HG03060 (cell line): ENCODE data around the gene TWIST2.

Source experiments
- ATAC-seq: cut with Tn5 transposase; IDR thresholded peaks from one replicate; pipeline ENCODE4 v1.9.1; 2021; ENCODE audit warnings: low read depth, moderate number of reproducible peaks; ENCODE audit not compliant: unreplicated experiment

The TWIST2 gene

GRCh38 chr2:238855891-238856580, 8.2 kb downstream of the TWIST2 start:
- ATAC-seq: no peak

GRCh38 chr2:238856713-238857567, 9.1 kb downstream of the TWIST2 start:
- no peak for ATAC-seq

GRCh38 chr2:238857959-238858358, 10.1 kb downstream of the TWIST2 start:
- ATAC-seq: no peak

DNA sequence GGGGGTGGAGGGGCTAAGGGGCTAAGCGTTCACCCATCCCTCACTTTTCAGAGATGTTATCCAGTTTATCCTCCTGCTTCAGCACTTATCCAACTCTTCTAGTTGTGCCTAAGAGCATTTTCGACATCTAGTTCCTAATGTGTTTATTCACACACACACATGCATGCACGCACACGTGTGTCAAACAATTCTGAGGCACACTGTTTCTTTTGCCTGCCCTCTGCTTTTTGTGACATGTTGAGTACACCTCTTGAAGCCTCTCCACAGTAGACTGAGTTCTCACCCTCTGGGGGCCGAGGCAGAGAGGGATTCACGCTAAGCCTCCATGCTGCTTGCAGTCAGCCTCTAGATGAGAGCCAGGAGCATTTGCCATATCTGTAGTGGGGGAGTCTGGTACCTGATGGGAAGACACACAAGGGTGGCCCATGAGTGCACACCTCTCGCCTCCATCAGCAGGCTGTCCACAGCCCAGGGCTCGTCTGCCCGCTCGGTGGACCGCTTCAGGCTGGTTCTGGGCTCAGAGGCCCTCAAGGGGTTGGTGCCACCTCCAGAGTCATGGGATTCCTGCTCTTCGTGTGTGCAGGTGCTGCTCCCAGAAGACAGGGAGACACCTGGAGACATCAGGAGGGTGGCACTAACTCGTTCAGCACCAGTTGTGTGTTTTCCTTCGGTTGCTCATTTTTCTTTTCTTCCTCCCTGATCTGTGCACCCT, 11.9 kb downstream of the TWIST2 start:
- ATAC-seq: no peak

DNA sequence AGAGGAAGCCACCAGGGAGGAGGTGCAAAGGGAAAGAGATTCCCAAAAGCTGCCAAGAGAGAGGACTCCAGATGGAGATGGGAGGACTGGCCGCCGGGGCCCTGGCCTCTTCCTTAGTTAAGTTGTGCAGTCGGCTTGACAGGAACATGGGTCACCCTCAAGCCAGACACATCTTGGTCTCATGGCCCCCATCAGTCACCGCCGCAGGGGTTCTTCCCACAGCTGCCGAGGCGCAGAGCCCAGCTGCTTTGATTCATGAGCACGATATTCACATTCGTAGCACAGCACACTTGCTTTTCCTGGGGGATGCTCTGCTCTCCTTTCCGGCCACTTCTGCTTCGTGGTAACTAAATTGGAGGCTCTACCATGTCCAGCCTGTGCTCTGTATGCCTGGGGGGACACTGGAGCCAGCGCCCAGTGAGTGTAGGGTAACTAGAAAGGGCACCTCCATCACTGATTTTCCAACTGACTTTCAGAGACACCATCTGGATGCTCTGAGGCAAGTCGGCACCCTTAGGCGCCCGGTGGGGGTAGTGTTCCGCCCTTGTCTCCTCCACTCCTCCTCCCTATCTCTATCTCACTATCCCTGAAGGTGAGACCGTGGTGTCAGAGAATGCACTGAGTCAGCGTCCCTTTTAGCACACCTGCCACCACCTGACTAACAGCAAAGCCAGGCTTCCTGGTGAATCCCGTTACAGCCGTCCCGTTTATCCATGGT, 13.3 kb downstream of the TWIST2 start:
- ATAC-seq: no peak

- no peak for ATAC-seq
Observed at GRCh38 chr2:238861766-238862315, 14.0 kb downstream of the TWIST2 start.

DNA sequence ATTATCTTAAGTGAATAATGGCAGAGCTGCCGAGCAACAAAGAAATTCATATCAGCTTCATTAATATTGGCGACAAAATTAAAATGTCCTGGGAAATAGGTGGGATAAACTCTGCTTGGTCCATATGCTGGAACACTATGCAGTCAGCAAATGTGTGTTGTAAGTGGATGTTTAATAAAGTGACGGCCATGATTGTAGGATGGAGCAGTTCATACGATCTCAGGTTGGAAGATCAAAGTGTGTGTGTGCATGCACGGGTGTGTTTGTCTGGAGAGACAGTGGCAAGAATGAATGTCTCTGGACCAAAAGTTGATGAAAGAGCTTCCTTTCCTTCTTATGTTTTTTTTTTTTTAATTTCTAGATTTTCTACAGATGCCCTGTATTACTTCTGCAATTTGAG, 14.8 kb downstream of the TWIST2 start:
- ATAC-seq: no peak

GRCh38 chr2:238863231-238863630, 15.3 kb downstream of the TWIST2 start:
- no peak for ATAC-seq

DNA sequence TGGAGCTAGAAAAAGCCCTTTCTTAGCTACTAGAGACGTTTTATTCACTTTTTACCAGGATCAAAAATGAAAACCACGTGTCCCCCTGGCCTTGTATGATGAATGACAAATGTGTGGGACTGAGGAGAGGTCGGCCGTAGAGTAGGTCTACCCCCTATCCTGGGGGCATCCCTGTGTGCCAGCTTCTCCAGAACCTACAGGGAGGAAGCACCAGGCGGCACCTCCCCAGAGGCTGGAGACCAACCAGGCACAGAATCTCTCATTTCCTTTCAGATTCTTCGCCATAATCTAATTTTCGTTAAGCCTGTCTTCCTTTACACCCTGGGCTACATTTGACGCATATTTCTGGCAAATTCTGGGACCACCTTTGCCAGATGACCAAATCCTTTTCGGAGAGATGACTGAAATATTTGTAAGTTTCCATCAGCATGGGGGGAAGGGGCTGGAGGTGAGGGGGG, 15.9 kb downstream of the TWIST2 start:
- ATAC-seq: no peak

DNA sequence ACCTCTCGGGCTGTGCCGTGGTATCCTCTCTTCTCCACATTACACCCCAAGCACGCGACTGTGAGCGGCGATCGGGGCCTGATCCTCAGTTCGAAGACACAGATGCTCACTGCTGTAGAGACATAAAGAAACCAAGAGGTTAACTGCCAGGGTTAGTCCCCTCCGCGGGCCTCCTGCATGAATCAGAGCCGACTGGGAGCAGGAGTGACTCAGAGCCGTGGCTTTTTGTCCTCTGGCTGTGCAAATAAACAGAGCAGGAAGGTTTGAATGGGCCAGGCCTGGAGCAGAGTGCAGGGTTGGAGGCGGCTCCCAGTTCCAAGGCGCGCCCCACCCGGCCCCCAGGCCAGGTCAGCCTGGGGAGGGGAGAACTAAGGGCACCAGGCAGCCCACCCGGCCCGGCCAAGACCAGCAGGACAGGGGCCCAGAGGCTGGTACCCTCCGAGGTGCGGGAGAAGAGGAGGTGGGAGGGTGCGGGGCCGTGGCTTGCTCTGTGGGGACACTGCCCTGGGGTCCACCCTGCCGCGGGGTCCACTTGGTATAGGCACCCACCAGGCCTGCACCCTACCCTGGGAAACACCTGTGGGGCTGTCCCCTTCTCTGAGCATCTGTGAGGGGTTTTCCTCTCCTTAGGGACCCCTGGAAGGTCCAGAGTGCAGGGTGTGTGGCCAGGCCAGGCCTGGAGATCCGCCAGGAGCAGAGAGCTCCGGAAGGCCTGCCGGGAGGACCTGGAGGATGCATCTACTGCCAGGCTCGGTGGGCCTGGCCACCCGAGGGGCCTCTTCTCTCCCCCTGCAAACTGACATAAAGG, 16.5 kb downstream of the TWIST2 start:
- no peak for ATAC-seq

DNA sequence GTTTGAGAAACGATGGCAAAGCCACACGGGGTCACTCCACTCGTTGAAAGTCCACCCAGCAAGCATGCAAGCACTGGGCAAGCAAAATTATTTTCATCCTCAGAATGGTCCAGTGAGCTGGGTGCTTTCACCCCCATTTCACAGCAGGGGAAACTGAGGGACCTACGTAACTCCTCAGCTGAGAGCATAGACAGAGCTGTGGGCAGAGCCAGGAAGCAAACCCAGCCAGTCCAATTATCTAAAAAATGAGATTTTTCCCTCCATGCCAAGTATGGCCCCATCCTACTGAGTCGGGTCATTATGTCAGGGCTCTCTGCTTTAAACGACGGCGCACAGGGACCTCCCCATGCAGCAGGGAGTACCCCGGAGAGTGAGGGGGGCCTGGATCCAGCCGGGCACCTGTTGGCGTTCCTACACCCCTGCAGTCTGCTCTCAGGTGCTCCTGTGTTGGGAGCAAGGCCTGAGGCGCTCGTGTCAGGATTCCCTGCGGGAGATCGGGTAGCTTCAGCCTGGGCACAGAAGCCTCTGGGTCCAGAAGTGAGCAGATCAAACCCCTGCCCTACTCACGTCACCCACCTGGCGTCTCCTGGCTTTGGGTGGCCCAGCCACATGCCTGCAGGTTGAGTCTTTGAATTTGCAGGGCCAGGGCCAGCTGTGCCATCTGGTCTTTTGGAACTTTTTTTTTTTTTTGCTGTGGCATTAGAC, 17.3 kb downstream of the TWIST2 start:
- no peak for ATAC-seq

DNA sequence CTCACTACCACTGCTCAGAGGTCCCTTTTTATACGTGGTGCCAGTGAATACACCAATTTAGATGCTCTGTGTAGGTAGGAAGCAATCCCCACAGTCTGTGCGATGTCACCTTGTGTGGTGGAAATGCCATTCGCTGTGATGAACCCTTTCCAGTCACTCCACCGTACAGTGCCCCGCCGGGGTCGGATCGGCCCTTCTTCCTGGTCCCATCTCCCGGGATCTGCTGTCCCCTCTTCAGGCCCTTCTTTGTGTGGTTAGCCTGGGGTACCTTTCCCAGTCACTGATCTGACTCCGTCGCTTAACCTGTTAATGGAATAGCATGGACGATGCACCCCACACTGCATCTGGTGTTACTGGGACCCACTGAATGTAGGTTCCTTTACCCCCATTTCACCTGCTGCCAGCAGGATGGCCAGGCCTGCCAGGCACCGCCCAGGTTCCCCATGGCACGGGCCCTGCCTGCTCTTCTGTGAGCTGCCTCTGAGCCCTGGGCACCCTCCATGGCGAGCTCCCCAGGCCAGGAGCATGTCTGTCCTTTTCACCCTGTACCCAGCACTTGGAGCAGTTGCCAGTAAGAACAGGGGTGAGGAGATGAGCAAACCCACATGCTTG, 18.0 kb downstream of the TWIST2 start:
- ATAC-seq: no peak

DNA sequence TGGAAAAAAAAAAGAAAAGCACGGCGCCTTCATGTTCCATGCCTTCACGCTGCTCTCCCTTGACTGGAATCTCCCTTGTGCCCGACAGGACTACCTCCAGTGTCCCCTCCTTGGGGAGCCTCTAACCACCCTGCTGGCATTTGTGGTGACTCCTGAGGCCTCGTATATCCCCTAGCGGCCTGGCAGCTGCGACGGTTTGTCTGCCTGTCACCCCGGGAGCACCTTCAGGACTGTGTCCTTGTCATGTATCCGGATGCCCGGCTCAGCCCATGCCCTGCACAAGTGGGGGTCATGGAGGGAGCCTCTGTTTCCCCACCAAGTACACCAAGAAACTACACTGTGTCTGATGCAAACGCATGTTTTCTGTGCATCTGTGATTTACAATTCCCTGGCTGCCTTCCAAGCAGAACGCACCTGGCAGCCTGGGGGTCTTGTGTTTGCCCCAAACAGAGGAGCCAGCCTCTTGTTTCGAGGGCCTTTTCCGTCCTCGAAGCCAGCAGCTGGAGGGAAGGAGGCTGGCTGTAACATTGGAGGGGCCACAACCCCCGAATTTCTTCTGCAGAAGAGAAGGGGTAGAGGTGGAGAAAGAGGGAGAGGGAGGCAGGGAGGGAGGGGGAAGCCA, 18.9 kb downstream of the TWIST2 start:
- ATAC-seq: no peak

DNA sequence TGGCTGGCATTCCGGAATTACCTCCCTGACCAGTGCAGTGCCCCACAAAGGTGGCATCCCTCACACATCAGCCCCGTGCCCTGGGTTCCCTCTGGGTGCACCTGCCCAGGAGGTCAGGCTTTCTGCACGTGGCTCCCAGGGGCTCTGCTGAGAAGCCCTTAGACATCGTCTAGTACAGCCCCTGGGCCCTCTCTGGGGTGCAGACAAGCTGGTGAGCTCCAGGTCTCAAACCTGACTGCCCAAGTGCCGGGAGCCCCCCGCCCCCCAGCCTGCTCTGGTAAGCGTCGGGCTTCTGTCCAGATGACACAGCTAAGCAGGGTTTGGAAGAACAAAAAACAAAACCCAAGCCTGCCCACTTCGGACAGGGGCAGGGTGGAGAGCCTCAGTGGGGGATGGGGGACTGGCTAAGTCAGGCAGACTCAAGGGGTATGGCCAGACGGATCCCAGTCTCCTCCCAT, 20.2 kb downstream of the TWIST2 start:
- ATAC-seq: no peak

- ATAC-seq: no peak
Observed at GRCh38 chr2:238868616-238869292, 20.9 kb downstream of the TWIST2 start.

GRCh38 chr2:238869293-238870124, 21.6 kb downstream of the TWIST2 start:
- no peak for ATAC-seq

DNA sequence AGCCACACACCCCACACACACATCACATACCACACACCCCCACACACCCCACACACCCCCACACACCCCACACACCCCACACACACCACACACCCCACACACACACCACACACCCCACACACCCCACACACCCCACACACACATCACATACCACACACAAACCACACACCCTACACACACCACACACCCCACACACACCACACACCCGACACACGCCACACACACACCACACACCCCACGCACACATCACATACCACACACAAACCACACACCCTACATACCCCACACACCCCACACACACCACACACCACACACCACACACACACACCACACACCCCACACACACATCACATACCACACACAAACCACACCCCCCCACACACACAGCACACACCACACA, 22.4 kb downstream of the TWIST2 start:
- ATAC-seq: no peak
